GM19395 (cell line): Measurements from ENCODE around the gene DYRK4.
A peak's percentile ranks its signal among the peaks of the same experiment; 100 is the strongest.

ENCODE experiments used
- ATAC-seq: cut with Tn5 transposase; IDR thresholded peaks from one replicate; pipeline ENCODE4 v1.9.1; 2021; ENCODE audit warnings: mild to moderate bottlenecking, moderate library complexity; ENCODE audit not compliant: unreplicated experiment

DYRK4 gene

DNA sequence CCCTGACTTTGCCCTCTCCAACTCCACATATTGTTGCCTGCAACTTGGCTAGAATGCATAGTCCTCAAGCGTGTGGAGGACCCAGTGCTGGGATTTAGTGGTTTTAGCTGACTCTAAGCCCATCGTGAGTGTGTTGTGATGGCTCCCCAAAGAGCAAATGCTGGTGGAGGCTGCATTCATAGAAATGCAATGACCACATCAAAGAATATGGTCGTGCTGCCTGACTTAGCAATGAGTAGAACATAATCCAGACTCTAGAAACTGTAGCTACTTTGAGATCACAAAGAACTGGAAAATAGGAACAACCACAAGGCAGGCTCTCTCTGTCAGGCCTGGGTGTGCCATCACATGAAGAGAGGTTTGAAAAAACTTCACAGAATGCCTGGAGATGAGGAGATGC is 1.3 kb downstream of the DYRK4 start:
- ATAC-seq, result no peak

DNA sequence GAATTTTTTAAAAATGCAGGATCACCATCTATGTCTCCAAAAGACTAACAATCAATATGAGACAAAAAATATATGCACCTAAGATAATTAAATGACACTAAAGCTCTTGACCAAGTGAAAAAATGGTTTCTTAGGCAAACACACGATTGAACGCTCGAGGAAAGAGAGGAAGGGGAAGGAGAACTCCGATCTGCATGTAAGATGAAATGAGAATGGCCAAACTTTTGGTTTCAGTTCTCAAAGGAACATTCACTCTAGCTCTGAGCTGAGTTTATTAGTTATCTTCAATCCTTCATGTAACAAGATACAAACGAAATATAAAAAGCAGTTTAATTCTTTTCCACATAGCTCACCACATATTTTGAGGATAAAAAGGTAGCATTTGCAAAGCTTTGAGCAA is 2.8 kb downstream of the DYRK4 start:
- no peak for ATAC-seq

DNA sequence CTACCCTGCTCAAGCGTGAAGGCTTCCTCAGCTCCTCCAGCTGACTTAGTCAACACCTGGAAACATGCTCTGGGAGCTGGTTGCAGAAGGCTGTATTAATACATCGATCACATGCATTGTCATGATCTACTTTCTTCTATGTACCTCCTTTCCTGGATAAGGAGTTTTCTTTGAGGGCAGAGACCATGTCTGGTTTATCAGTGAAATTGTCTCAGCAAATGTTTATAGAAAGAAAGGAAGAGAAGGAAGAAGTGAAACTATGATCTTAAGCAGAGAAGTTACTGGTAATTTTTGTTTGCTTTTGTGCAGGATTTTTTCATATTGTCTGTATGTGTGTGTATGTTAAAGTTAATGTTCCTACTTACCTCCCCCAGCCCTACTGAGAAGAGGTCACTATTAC is 4.5 kb downstream of the DYRK4 start:
- no peak for ATAC-seq

GRCh38 chr12:4567073-4567881 is 5.3 kb downstream of the DYRK4 start:
- no peak for ATAC-seq

- no peak for ATAC-seq
These were observed 7.3 kb downstream of the DYRK4 start for GRCh38 chr12:4569261-4569660.

DNA sequence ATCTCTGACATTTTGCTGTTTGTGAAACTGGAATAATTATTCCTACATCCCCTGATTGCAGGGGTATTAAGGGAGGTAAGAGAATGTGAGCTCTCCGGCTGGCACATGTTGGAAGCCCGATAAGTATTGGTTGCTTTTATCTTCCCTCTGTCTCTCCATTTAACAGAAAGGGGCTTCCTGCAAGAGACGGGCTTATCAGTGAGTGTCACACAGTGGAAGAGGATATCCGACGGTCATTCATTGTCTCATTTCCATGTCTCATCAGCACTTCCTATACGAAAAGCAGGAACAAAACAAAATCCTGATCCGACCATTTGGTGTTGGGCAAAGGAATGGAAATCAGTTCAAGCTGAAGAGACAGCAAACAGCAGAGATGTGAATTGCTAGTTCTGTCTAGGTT is 10.7 kb downstream of the DYRK4 start:
- ATAC-seq, result no peak

DNA sequence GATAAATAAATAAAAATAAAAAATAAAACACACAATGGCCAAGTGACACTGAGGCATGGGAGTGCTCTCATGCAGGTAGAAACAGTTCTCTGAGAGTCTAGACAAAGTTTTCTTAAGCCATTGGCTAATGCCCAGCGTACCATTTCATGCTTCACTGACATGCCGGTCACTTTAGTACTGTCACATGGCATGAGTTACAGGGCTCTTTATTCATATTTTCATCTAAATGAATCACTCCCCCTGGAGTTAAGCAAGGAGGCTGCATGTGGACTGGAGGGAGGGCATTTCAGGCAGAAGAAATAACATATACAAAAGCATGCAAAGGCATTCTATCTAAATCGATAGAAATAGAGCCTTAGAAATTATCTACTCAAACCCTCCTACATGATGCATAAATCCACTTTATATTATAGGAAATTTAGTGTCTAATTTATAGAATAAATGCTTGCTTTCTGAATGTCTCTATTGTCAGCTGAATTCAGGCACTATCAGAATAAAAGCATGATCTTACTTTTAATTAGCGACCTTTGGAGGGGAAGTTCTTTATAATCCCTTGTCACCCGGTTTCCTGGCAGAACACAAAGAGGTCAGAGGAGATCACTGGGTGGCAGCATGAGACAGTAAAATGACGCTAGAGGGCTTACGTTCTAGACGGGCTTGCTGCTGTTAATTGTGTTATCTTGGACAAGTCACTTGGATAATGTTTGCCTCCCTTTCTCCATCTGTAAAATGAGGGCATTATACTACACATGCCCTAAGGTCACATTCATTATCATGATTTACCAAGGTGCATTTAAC is 17.5 kb downstream of the DYRK4 start:
- ATAC-seq, result no peak

GRCh38 chr12:4580281-4580688 is 18.3 kb downstream of the DYRK4 start:
- no peak for ATAC-seq

- ATAC-seq, result no peak
These were observed 22.3 kb downstream of the DYRK4 start for GRCh38 chr12:4584281-4584680.

DNA sequence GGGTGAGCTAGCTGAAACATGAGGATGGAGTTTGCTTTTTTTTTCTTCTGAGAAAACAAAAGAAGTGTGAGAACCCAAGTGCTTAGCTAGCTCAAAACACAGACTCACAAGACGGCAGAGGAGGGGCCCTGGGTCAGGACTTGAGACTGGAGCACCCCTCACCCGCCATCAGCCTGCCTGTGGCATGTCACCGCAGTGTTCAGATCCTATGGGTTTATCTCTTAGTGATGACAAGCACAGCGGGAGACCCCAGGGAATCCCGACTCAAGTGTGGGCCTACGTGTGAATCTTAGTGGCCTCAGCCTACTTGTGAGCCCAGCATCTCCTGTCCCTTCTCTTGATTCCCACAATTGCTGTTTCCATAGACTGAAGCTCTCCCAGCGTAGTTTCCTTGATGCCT is 22.9 kb downstream of the DYRK4 start:
- no peak for ATAC-seq

DNA sequence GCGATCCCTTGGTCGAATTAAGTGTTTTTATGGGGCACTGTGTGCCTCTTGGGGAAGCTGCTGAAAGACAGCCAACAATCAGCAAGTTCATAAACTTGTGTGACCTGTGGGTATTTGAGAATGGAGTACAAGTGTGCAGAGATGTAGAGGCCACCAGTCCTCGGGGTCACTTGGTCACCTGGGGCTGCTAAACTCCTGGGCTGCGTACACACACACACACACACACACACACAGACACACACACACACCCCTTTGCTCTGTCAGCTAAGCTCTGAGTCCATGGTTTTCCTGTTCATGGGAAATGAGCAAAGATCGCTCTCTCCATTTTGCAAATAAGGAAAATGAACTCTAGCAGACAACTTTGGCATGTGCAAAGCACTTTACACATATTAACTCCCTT is 24.5 kb downstream of the DYRK4 start:
- ATAC-seq, result no peak

GRCh38 chr12:4587108-4587507 is 25.1 kb downstream of the DYRK4 start:
- ATAC-seq, result no peak

GRCh38 chr12:4588916-4589315 is 26.9 kb downstream of the DYRK4 start:
- ATAC-seq, result no peak

- ATAC-seq, result no peak
These were observed 27.9 kb downstream of the DYRK4 start for GRCh38 chr12:4589941-4590340.

- ATAC-seq, result no peak
These were observed 29.2 kb downstream of the DYRK4 start for GRCh38 chr12:4591180-4591687.

DNA sequence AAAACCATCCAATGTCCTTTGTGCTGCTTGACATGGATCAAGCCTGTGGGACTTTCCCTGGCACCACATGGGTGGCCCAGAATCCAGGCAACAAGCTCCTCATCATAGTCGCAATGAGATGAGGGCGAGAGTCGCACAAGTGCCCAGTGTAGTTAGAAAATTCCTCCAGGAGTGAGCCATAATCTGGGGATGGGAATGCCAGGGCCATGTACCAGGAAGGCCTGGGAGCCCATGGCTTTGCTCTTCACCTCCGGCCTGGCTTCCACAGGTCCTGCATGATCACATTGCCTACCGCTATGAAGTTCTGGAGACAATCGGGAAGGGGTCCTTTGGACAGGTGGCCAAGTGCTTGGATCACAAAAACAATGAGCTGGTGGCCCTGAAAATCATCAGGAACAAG is 33.9 kb downstream of the DYRK4 start:
- no peak for ATAC-seq

GRCh38 chr12:4603421-4603820 is 41.4 kb downstream of the DYRK4 start:
- ATAC-seq, result no peak

DNA sequence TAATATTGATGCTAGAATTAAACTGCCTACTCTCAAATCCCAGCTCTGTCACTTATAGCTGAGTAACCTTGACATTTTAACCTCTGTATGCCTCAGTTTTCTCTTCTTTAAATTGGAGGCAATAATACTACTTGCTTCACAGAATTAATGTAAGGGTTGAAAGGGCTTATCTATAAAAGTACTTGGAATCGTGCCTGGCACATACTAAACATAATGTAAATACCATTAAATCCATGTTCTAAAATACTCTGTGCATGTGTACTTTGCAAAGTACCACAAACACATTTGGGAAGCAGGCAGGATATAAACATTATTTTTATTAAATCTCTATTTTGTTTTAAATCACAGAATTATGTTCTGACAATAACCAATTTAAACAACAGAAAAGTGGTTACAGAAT is 41.9 kb downstream of the DYRK4 start:
- ATAC-seq, result no peak

DNA sequence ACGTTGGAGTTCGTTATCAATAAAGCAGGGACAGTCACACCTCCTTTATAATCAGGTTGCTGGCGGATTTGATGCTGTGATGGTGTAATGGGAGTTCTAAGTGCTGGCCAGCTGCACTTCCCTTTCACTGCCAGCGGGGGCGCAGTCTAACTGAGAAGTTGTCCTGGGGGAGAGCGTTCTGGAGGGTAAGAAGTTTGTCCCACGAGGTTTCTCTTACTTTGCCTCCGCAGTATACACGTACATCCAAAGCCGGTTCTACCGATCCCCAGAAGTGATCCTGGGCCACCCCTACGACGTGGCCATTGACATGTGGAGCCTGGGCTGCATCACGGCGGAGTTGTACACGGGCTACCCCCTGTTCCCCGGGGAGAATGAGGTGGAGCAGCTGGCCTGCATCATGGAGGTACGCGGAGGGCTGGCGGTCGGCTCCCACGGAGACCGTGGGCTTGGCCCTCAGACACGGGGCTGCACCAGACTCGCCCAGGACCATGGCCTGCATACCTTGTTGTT is 42.7 kb downstream of the DYRK4 start:
- peak; percentile 97 for ATAC-seq

- no peak for ATAC-seq
These were observed 45.0 kb downstream of the DYRK4 start for GRCh38 chr12:4607056-4607455.

GRCh38 chr12:4609071-4609470 is 47.1 kb downstream of the DYRK4 start:
- ATAC-seq, result no peak

- ATAC-seq, result no peak
These were observed 48.5 kb downstream of the DYRK4 start for GRCh38 chr12:4610481-4610880.
